Measurements from ENCODE around the gene CRP.

DNA sequence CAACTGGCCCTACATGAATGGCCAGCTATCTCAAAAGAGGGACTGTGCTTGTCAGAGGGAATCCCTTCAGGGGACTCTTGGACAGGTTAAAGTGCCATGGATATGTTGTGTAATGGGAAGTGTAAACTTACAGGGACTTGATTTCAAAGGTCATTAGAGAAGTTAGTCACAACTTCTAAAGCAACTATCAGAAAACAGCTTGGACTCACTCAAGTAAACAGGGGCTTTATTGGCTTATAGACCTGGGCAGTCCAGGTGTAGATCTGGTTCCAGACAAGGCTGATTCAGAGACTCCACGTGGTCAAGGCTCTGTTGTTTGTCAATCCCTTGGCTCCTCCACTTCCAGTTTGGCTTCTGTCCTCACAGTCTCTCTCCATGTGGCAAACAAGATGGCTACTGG, 2.3 kb downstream of the CRP start:
- TF ChIP-seq EZH2 (IDR thresholded peaks at IDR 0.05; ENCODE audit: borderline replicate concordance, low read length) = no peak
- TF ChIP-seq, protein P1, sequence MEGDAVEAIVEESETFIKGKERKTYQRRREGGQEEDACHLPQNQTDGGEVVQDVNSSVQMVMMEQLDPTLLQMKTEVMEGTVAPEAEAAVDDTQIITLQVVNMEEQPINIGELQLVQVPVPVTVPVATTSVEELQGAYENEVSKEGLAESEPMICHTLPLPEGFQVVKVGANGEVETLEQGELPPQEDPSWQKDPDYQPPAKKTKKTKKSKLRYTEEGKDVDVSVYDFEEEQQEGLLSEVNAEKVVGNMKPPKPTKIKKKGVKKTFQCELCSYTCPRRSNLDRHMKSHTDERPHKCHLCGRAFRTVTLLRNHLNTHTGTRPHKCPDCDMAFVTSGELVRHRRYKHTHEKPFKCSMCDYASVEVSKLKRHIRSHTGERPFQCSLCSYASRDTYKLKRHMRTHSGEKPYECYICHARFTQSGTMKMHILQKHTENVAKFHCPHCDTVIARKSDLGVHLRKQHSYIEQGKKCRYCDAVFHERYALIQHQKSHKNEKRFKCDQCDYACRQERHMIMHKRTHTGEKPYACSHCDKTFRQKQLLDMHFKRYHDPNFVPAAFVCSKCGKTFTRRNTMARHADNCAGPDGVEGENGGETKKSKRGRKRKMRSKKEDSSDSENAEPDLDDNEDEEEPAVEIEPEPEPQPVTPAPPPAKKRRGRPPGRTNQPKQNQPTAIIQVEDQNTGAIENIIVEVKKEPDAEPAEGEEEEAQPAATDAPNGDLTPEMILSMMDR (conservative IDR thresholded peaks at IDR 0.05 in 1 of 2, IDR thresholded peaks at IDR 0.05 in 1 of 2; ENCODE audit: extremely low read depth in 1 of 2, insufficient read depth in 1 of 2, low read depth in 1 of 2, low read length in 2 of 2) = no peak
